PC-3 (cell line): ENCODE measurements around the gene TANC1. TPM values are rescaled to one million over a fixed set of nuclear protein-coding genes. Genes with fewer than 3 reads are reported as not detected.

ENCODE experiments used
- ATAC-seq: fragments of 200-7000 bp; cut with Tn5 transposase; 2 replicates; pipeline ENCODE4 v1.9.1; 2020; ENCODE audit warnings: mild to moderate bottlenecking, moderate library complexity
- BruUV-seq: library from RNA; stranded (reverse); fragments of 400-500 nt; replicated peaks from 2 replicates; lab custom pipeline; 2021; lab: Mats Ljungman, UMichigan
- CTCF ChIA-PET: fragments of 300-600 bp; sonication (Branson Sonifier 250); formaldehyde crosslinking; loops from one replicate; lab custom pipeline; 2022; ENCODE audit warnings: antibody characterized with exemption; lab: Charles Lee
- POLR2A ChIA-PET: fragments of 300-600 bp; sonication (Branson Sonifier 250); formaldehyde crosslinking; loops from one replicate; lab custom pipeline; 2022; ENCODE audit warnings: antibody characterized with exemption; ENCODE audit not compliant: unreplicated experiment; lab: Charles Lee
- DNase-seq: peaks from one replicate; pipeline ENCODE4 v3.0.0-alpha.2; 2015
- H2AFZ ChIP-seq: fragments of 300-600 bp; sonication (generic); 2 replicates; pipeline ENCODE4 v1.6.0; 2016; ENCODE audit warnings: antibody characterized with exemption, low read length
- H3F3A ChIP-seq: fragments of 300-600 bp; sonication (generic); one replicate; pipeline ENCODE4 v1.6.0; 2017; ENCODE audit warnings: antibody characterized with exemption, low read length, control low read depth, mild to moderate bottlenecking; ENCODE audit not compliant: unreplicated experiment
- H3K27ac ChIP-seq: fragments of 300-600 bp; sonication (generic); 2 replicates; pipeline ENCODE4 v1.5.1; 2016; ENCODE audit warnings: mild to moderate bottlenecking, low read length
- H3K27me3 ChIP-seq: fragments of 300-600 bp; sonication (generic); 2 replicates; pipeline ENCODE4 v1.6.1; 2016; ENCODE audit warnings: low read length, mixed read lengths
- H3K36me3 ChIP-seq: fragments of 300-600 bp; sonication (generic); 2 replicates; pipeline ENCODE4 v1.6.1; 2016; ENCODE audit warnings: low read depth, mixed run types, low read length, mixed read lengths
- H3K4me1 ChIP-seq: fragments of 300-600 bp; sonication (generic); 2 replicates; pipeline ENCODE4 v1.5.1; 2016; ENCODE audit warnings: low read length; ENCODE audit not compliant: insufficient read depth
- H3K4me2 ChIP-seq: fragments of 300-600 bp; sonication (generic); 2 replicates; pipeline ENCODE4 v1.6.0; 2016; ENCODE audit warnings: low read length
- H3K4me3 ChIP-seq: fragments of 300-600 bp; sonication (generic); 2 replicates; pipeline ENCODE4 v1.5.1; 2016; ENCODE audit warnings: mild to moderate bottlenecking, low read length, mixed read lengths
- H3K79me2 ChIP-seq: fragments of 300-600 bp; sonication (generic); 2 replicates; pipeline ENCODE4 v1.6.1; 2017; ENCODE audit warnings: low read length, mixed read lengths
- H3K9ac ChIP-seq: fragments of 300-600 bp; sonication (generic); 2 replicates; pipeline ENCODE4 v1.6.0; 2016; ENCODE audit warnings: mild to moderate bottlenecking, low read length
- H3K9me2 ChIP-seq: fragments of 300-600 bp; sonication (generic); replicated peaks from 2 replicates; pipeline ENCODE4 v1.6.1; 2016; ENCODE audit warnings: mixed run types, low read length, mixed read lengths
- H3K9me3 ChIP-seq: fragments of 300-600 bp; sonication (generic); 2 replicates; pipeline ENCODE4 v1.6.1; 2016; ENCODE audit warnings: low read length, mixed read lengths
- H4K20me1 ChIP-seq: fragments of 300-600 bp; sonication (generic); 2 replicates; pipeline ENCODE4 v1.6.1; 2016; ENCODE audit warnings: low read length, mixed read lengths
- EZH2 ChIP-seq: fragments of 300-600 bp; sonication (generic); IDR thresholded peaks from one replicate; pipeline ENCODE4 v1.6.1; 2017; ENCODE audit warnings: antibody characterized with exemption, mild to moderate bottlenecking, low read length; ENCODE audit not compliant: unreplicated experiment
- EZH2phosphoT487 ChIP-seq: fragments of 300-600 bp; sonication (generic); IDR thresholded peaks from 2 replicates; pipeline ENCODE4 v1.6.1; 2018; ENCODE audit warnings: mild to moderate bottlenecking, antibody characterized with exemption, low read length, borderline replicate concordance
- intact Hi-C: fragments of 100-400 bp; cut with micrococcal nuclease; formaldehyde crosslinking; loops from 2 replicates; pipeline ENCODE4 v1.9.0; 2023
- total RNA-seq: library from RNA; depleted of rRNA; stranded (reverse); fragments of >200 nt; gene quantifications from 2 replicates; pipeline ENCODE4 v1.2.3, GENCODE V29; 2014
- TF ChIP-seq, protein P1 (sequence below): fragments of 300-600 bp; sonication (generic); conservative IDR thresholded peaks from 2 replicates; pipeline ENCODE4 v1.5.1; 2017; ENCODE audit warnings: antibody characterized with exemption, low read depth, mild to moderate bottlenecking, low read length

Gene TANC1
- total RNA-seq, 1 experiment from 2014 or later: 17.6 TPM

DNA sequence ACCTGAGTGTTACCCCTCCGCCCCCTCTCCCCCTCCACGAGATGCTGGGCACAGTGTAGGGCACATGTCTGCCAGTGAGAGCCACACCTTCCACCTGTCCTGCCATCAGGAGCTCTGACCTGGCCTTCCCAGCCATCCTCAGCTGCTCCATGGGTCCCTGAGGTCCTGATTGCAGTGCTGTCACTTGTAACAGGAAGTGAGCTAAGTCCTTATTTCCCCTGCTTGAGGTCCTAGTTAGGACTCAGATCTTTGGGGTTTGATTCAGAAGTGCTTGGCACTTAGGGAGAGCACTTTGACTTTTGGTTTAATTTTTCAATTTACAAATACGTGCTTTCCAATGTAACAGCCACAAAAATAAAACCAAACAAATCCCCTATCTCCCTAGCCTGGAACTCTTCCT is 192.5 kb downstream of the TANC1 start:
- H3K9me3 ChIP-seq: no peaks in the 10 kb centered on the region
- peaks cover 6% of the 10 kb centered on the region; the same call in 1 of the 2 replicates for H3K36me3 ChIP-seq
- H3F3A ChIP-seq: no peaks in the 10 kb centered on the region
- H3K9me2 ChIP-seq: no peaks in the 10 kb centered on the region
- ATAC-seq (no peak), DNase-seq (no peak)
- no peaks in the 10 kb centered on the region for H4K20me1 ChIP-seq
- intact Hi-C loops: no loop called here
- H3K79me2 ChIP-seq: no peaks in the 10 kb centered on the region
- H3K9ac ChIP-seq: no peak overlapping the region
- no peaks in the 10 kb centered on the region for H3K27me3 ChIP-seq
- TF ChIP-seq EZH2phosphoT487 (no peak), EZH2 (no peak)
- CTCF ChIA-PET: no interaction called here
- no peak overlapping the region for H3K27ac ChIP-seq
- no peak overlapping the region for H2AFZ ChIP-seq
- H3K4me3 ChIP-seq: no peak overlapping the region
- no TSS peak for BruUV-seq
- POLR2A ChIA-PET: no interaction called here
- H3K4me2 ChIP-seq: no peak overlapping the region
- H3K4me1 ChIP-seq: peaks cover 1% of the 10 kb centered on the region

GRCh38 chr2:159163930-159164329 is 195.5 kb downstream of the TANC1 start:
- H3K9me2 ChIP-seq: no peaks in the 10 kb centered on the region
- H3K27ac ChIP-seq: no peak overlapping the region
- intact Hi-C loops: no loop called here
- BruUV-seq: no TSS peak
- H3K4me3 ChIP-seq: no peak overlapping the region
- no peaks in the 10 kb centered on the region for H3K27me3 ChIP-seq
- no peaks in the 10 kb centered on the region for H3F3A ChIP-seq
- no peak overlapping the region for H3K9ac ChIP-seq
- ChIA-PET CTCF (no interaction called here), POLR2A (no interaction called here)
- H3K9me3 ChIP-seq: no peaks in the 10 kb centered on the region
- H3K4me2 ChIP-seq: no peak overlapping the region
- peaks cover 6% of the 10 kb centered on the region; the same call in 1 of the 2 replicates for H3K36me3 ChIP-seq
- no peak overlapping the region for H2AFZ ChIP-seq
- TF ChIP-seq EZH2phosphoT487: no peak
- TF ChIP-seq EZH2: no peak
- TF ChIP-seq, protein P1, sequence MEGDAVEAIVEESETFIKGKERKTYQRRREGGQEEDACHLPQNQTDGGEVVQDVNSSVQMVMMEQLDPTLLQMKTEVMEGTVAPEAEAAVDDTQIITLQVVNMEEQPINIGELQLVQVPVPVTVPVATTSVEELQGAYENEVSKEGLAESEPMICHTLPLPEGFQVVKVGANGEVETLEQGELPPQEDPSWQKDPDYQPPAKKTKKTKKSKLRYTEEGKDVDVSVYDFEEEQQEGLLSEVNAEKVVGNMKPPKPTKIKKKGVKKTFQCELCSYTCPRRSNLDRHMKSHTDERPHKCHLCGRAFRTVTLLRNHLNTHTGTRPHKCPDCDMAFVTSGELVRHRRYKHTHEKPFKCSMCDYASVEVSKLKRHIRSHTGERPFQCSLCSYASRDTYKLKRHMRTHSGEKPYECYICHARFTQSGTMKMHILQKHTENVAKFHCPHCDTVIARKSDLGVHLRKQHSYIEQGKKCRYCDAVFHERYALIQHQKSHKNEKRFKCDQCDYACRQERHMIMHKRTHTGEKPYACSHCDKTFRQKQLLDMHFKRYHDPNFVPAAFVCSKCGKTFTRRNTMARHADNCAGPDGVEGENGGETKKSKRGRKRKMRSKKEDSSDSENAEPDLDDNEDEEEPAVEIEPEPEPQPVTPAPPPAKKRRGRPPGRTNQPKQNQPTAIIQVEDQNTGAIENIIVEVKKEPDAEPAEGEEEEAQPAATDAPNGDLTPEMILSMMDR: no peak
- H3K79me2 ChIP-seq: no peaks in the 10 kb centered on the region
- ATAC-seq (no peak), DNase-seq (no peak)
- no peaks in the 10 kb centered on the region for H4K20me1 ChIP-seq
- no peaks in the 10 kb centered on the region for H3K4me1 ChIP-seq

DNA sequence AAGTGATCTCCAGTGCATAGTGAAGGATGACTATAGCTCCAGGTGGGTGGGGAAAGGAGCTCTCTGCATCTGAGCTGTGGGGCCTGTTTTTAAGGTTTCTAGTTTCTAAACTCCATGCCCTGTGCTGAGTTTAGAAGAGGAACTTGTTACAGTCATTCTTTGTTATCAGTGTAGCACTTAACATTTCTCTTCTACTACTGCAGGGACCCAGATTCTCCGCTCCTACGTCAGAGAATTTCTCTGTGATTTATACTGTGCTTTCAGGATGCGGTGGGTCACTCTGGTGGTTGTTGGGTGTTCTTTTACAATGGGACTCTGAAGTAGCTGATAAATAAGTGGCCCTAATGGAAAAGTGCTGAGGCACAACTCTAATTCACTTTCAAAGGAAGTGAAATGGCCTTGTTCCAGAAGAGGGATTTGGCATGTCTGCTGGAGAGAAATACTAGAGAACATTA is 196.0 kb downstream of the TANC1 start:
- Histone ChIP-seq H3K79me2 (no peaks in the 10 kb centered on the region), H2AFZ (no peak overlapping the region), H4K20me1 (no peaks in the 10 kb centered on the region), H3F3A (no peaks in the 10 kb centered on the region), H3K9me3 (no peaks in the 10 kb centered on the region), H3K9me2 (no peaks in the 10 kb centered on the region), H3K27me3 (no peaks in the 10 kb centered on the region), H3K27ac (no peak overlapping the region), H3K4me2 (no peak overlapping the region), H3K9ac (no peak overlapping the region), H3K4me1 (no peaks in the 10 kb centered on the region), H3K4me3 (no peak overlapping the region), H3K36me3 (peaks cover 6% of the 10 kb centered on the region; the same call in 1 of the 2 replicates)
- intact Hi-C loops: no loop called here
- POLR2A ChIA-PET: no interaction called here
- no peak for ATAC-seq
- DNase-seq: no peak
- no TSS peak for BruUV-seq
- CTCF ChIA-PET: no interaction called here
- TF ChIP-seq, protein P1: no peak
- TF ChIP-seq EZH2phosphoT487: no peak
- no peak for TF ChIP-seq EZH2
